PFSK-1 (cell line): Measurements from ENCODE around the gene GIMD1.

Experiments used
- FOXP2 ChIP-seq: optimal IDR thresholded peaks from 2 replicates; pipeline ENCODE3; 2011; ENCODE audit warnings: borderline replicate concordance, control low read depth, inconsistent platforms; ENCODE audit not compliant: insufficient read depth; ENCODE audit errors: extremely low read length, extremely low read depth
- POLR2AphosphoS5 ChIP-seq: IDR thresholded peaks from 2 replicates; pipeline ENCODE4 v1.6.1; 2012; ENCODE audit warnings: low read depth, mild to moderate bottlenecking, control low read depth, low read length, moderate library complexity
- REST ChIP-seq, 2 experiments: IDR thresholded peaks; 2 replicates each; pipeline versions ENCODE4 v1.6.1 to v1.8.0; 2011 to 2012; ENCODE audit warnings: low read depth in 2 of 2, low read length in 2 of 2, control low read depth in 1 of 2, inconsistent platforms in 1 of 2, mild to moderate bottlenecking in 1 of 2, moderate library complexity in 1 of 2; ENCODE audit not compliant: insufficient read depth in 1 of 2
- SIN3A ChIP-seq: IDR thresholded peaks from 2 replicates; pipeline ENCODE4 v1.6.1; 2012; ENCODE audit warnings: mild to moderate bottlenecking, low read length, moderate library complexity, borderline replicate concordance; ENCODE audit not compliant: insufficient read depth
- TAF1 ChIP-seq: IDR thresholded peaks from 2 replicates; pipeline ENCODE4 v1.6.1; 2012; ENCODE audit warnings: low read length, control low read depth, borderline replicate concordance; ENCODE audit not compliant: insufficient read depth

Gene GIMD1

GRCh38 chr4:106314960-106315359 is 53.6 kb downstream of the GIMD1 start:
- TF ChIP-seq TAF1 (no peak), FOXP2 (no peak), SIN3A (no peak), POLR2AphosphoS5 (no peak), REST (IDR thresholded peaks at IDR 0.05; ENCODE audit: insufficient read depth in 1 of 2, low read depth in 2 of 2, low read length in 2 of 2) (no peak)

- TF ChIP-seq POLR2AphosphoS5 (no peak), FOXP2 (no peak), TAF1 (no peak), REST (IDR thresholded peaks at IDR 0.05; ENCODE audit: insufficient read depth in 1 of 2, low read depth in 2 of 2, low read length in 2 of 2) (no peak), SIN3A (no peak)
These were observed 55.5 kb downstream of the GIMD1 start for GRCh38 chr4:106312997-106313522.

- no peak for TF ChIP-seq SIN3A
- no peak for TF ChIP-seq REST (IDR thresholded peaks at IDR 0.05; ENCODE audit: insufficient read depth in 1 of 2, low read depth in 2 of 2, low read length in 2 of 2)
- no peak for TF ChIP-seq TAF1
- TF ChIP-seq FOXP2, result no peak
- no peak for TF ChIP-seq POLR2AphosphoS5
These were observed 56.2 kb downstream of the GIMD1 start for GRCh38 chr4:106312377-106312776.
